ENCODE data around the gene C1QTNF9B.
"Not testable (repeated sequence)": the region's sequence is repeated elsewhere in the genome, so short reads cannot be mapped to it uniquely, and the experiment has no call there.

DNA sequence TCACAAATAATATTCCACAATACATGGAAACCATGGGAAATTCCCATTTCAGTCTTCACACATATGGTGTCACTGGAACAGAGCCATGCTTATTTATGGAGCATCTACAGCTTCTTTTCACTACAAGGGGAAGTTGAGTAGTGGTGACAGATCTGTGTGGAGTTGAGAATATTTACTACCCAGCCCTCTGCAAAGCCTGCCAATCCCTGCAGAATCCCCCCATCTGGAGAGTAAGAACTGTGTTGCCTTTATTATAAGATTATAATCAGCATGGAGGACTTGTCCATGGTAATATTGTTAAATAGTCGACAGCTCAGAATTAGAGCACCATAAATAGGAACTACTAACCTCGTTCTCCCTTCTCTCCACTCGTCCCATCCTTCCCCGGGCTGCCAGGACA is 3.5 kb downstream of the C1QTNF9B start:
- TF ChIP-seq, protein P1, sequence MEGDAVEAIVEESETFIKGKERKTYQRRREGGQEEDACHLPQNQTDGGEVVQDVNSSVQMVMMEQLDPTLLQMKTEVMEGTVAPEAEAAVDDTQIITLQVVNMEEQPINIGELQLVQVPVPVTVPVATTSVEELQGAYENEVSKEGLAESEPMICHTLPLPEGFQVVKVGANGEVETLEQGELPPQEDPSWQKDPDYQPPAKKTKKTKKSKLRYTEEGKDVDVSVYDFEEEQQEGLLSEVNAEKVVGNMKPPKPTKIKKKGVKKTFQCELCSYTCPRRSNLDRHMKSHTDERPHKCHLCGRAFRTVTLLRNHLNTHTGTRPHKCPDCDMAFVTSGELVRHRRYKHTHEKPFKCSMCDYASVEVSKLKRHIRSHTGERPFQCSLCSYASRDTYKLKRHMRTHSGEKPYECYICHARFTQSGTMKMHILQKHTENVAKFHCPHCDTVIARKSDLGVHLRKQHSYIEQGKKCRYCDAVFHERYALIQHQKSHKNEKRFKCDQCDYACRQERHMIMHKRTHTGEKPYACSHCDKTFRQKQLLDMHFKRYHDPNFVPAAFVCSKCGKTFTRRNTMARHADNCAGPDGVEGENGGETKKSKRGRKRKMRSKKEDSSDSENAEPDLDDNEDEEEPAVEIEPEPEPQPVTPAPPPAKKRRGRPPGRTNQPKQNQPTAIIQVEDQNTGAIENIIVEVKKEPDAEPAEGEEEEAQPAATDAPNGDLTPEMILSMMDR (conservative IDR thresholded peaks at IDR 0.05), result not testable (repeated sequence)
- TF ChIP-seq EZH2 (IDR thresholded peaks at IDR 0.05; ENCODE audit: low read depth), result not testable (repeated sequence)

Measured in PC-9 (cell line).